GF-D8 (cell line): ENCODE results near the gene FAM174A.
A peak's percentile ranks its signal among the peaks of the same experiment; 100 is the strongest.

Experiments used
- DNase-seq: peaks from one replicate; lab custom pipeline; 2025; lab: John Stamatoyannopoulos, UW

Gene FAM174A

DNA sequence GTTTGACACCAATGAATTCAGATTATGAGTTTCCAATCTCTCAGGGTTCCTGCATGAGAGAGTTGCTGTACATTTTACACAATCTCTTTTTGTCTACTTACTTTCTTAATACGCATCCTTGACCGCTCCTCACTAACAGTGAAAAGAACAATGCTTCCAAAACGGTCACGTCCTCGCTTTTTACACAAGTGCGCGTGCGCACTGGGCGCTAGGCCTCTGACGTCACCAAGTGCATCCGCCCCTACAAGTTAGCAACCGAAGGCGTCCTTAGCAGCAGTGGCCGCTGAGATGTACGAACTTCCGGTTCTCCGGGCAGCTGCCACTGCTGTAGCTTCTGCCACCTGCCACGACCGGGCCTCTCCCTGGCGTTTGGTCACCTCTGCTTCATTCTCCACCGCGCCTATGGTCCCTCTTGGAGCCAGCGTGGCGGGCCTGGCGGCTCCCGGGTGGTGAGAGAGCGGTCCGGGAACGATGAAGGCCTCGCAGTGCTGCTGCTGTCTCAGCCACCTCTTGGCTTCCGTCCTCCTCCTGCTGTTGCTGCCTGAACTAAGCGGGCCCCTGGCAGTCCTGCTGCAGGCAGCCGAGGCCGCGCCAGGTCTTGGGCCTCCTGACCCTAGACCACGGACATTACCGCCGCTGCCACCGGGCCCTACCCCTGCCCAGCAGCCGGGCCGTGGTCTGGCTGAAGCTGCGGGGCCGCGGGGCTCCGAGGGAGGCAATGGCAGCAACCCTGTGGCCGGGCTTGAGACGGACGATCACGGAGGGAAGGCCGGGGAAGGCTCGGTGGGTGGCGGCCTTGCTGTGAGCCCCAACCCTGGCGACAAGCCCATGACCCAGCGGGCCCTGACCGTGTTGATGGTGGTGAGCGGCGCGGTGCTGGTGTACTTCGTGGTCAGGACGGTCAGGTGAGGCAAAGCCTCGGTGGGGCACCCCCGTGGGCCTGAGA is at the start of gene FAM174A:
Gene FAM174A, plus strand, starts transcription at position 315 of the 946 bp plus-strand sequence. Its CDS starts 157 bp downstream, at position 472.
- peak; percentile 63 for DNase-seq

DNA sequence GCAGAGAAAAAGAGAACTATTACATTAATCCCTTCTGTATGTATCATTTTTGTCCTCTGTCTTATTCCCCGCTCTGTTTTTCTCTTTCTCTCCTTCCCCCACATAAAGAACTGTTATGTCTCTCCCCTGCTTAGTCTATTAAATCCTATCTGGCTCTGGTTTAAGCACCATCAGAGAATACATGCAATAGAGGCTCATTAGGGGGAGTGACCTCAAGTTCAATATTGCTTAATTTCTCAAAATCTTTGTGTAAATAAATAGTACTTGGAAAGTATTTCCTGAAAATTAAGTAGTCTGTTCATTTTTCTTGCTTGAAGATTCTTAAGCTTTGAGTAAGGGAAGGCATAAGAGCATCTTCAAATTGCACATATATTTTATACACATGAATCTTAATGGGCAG is 41.2 kb upstream of the FAM174A start:
- no peak for DNase-seq

DNA sequence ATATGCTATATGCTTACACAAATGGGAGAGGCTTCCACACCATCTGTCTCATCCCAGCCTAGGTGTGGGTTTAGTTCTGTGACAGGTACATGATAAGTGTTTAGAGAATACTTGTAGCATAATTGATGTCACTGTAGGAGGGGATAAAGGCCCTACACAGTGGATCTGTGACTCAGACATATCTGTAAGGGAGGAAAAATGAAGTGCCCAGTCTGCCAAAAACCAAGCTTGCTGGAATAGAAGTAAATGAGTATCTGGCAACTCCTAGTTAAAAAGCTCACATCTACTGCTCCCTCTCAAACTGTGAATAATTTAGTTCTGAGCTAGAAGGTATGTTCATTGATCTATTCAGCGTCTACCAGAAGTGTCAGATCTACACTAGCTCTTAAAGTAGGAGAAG is 38.9 kb upstream of the FAM174A start:
- no peak for DNase-seq

DNA sequence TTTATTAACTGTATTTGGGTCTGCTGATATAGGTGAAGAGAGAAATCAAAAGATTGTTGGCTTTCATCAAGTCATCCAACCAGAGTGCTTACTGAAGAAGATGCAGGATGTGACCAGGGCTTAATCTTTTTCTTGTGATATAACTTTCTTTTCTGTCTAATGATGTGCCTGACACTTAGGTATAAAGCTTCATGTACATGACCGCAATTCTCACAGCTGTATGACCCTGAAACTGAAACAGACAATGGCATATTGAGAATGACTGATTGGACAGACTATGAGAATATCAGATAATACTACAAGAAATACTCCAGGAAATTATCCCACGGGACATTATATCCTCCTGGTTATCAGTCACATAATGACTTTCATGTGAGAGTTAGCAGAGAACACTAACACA is 32.5 kb upstream of the FAM174A start:
- DNase-seq = no peak

DNA sequence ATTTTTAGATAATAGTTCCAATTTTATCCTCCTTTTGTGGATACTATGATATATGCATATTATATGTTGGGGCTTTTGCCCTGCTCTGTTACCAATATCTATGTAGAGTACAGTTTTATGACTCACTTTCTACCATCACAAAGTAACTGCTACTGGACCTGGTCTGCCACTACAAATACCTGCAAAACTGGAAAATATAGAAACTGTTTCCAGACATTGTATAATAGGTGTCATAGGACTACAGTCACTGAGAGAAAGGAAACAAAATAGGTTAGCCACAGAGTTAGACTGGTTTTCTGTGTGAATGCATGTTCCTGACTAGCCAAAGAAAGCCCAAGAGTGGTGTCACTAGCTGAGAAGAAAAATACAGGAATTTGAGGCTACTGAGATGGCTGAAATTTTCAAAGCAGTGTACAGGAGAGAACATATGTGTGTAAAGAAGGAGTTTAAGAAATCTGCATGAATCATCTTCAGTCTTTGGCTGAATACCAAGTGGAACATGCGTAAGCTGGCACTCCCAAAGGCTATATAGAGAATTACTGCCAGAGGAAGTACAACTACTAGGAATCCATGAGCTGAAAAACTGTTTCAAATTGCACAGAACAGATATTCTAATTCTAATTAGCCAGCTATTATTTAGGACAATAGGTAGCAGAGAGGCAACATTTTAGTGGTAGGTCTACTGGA is 29.0 kb upstream of the FAM174A start:
- no peak for DNase-seq

DNA sequence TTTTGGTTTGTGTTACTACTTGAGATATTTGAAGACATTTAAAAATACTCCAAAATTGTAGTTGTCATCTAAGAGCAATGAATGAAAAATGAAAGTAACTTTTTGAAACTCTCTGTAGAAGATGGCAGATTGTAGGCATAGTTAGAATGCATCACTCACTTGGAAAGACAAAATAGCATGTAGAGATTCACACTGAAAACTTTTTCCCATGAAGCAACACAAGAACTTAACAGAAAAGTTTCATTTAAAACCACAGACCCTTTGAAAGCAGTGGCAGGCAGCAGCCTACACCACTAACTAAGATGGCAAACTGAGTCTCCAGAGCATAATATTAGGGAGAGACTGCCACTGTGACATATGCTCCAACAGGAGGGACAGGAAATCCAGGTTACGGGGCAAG is 18.9 kb upstream of the FAM174A start:
- no peak for DNase-seq

DNA sequence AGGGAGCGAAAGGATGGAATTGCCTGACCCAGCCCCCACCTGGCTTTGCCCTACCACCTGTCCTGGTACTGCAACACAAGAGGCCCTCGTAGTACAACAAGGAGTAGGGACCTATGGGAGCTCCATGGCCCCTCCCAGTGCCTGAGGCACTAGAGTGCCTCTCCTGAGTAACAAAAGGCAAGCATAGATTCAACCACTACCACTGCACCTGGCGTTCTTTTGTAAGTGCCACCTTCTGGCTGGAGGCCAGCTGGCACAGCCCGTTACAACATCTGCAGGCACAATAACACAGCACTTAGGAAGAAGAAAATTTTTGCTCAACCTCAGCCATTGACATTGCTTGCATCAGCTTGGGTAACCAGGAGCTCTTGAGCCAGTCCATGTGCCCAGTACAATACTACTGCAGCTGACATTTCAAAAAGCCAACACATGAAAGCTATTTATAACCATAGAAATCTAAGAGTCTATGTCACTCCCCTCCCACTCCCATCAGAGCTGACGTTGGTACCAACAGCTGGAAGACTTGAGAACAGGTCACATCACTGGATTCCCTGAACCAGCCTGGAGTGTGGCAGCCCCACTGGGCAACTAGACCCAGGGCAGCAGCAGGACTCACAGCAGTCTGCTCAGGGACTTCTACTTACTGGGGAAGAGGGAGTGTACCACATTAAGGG is 17.7 kb upstream of the FAM174A start:
- no peak for DNase-seq

DNA sequence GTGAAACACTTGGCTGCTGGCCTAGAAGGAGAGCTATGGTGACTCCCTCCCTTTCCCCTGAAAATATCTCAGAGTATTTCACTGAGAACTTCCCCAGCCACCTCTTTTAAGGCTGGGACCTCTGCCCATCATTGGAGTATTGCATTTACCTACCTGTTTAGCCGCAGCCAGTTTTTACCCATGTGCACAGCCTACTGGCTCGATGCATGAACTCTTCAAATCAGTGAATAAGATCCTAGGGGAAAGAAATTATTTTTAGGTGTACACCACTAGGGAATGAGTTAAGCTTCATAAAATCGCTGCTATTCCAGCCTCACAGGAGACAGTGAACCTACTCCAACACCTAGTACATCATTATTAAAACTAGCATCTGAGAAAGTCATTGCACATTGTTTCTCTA is 16.8 kb upstream of the FAM174A start:
- no peak for DNase-seq

DNA sequence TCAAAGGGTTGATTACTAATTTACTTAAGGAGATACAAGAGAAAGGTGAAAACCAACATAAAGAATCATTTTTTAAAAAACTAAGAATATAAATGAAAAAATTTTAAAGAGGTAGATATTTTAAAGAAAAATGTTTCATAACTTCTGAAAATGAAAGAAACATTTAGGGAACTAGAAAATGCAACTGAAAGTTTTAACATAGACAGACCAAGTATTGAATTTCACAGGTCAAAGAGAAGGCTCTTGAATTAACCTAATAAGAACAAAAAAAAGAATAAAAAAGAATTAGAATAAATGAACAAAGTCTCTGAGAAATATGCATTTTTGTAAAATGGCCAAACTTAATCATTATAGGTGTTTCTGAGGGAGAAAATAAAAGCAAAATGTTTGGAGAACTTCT is 16.1 kb upstream of the FAM174A start:
- no peak for DNase-seq

DNA sequence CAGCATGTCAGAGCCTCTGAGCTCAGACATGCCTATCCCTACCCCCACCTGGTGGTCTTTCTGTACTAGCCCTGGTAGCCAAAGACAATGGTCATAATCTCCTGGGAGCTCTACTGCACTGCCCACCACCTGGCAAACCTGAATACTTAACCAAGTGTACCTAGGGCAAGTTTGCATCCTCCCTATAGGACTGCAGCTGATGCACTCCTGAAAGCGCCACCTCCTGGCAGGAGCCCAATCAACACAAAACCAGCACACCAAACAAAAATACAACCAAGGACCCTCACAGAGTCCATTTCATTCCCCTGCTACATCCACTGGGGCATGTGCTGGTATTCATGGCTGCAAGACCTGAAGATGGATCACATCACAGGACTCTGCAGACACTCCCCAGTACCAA is 14.8 kb upstream of the FAM174A start:
- no peak for DNase-seq

DNA sequence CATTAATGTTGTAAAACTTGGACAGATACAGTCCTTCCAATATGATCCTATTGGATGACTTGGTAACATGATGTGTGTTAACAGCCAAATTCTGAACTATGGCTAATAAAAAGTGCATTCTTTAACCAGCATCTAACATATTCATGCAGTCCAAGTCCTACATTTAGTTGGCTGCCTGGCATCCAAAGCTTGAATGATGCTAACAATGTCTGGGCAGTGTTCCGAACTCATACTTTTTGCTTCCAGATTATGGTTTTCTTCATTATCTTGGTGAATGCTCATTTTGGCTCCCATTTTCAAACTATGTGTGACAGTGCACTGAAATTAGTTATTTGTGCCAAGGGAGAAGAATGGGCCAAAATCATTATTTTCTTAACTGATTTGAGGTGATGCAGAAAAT is 2.8 kb downstream of the FAM174A start:
- DNase-seq = no peak

DNA sequence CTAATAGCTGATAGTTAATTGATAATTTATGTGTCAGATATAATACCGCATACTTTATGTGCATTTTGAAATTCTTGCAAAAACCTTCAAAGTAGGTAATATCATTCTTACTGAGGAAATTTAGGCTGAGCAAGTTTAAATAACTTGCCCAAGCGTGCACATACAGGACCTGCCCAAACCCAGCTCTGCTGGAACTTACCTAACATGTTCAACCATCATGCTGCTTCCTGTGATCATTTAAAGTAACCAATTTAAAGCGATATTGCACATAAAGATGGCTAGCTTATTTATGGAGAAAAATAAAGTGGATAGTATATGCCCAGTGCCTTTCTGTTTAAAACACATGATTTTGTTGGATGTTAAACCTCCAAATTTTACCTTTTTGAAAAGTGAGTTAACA is 4.3 kb downstream of the FAM174A start:
- DNase-seq = no peak

DNA sequence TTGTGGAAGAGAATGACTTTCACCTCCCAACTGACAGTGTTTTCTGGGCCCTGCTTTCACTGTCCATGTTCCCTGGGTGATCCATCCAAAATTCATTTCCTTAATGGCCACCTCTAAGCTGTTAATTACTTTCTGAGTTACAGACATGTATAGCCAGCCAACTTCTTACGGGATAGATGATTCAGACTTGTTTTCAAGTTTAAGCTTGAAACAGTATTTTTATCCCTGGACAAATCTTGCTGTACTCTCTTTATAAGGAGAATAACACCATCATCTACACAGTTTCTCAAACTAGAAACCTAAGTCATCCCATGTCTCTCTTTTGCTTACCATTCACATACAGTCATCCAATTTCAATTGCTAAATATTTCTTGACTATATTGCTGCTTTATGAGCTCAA is 6.9 kb downstream of the FAM174A start:
- DNase-seq = no peak

DNA sequence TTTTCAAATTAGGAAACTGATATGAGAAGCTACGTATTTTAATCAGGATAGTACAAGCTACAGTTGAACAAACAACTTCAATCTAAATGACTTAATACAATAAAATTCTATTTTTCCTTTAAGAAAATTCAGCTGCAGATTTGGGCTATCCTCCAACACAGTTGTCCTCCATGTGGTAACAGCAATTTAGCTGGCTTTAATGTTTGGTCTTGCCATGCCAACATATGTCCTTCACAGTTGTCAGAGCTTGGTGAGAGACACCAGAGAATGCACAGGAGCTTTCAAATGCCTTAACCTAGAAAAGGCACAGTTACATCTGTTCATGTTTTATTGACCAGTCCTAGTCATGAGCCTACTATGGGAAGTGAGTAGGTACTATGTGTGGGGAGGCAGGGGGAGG is 10.8 kb downstream of the FAM174A start:
- no peak for DNase-seq

DNA sequence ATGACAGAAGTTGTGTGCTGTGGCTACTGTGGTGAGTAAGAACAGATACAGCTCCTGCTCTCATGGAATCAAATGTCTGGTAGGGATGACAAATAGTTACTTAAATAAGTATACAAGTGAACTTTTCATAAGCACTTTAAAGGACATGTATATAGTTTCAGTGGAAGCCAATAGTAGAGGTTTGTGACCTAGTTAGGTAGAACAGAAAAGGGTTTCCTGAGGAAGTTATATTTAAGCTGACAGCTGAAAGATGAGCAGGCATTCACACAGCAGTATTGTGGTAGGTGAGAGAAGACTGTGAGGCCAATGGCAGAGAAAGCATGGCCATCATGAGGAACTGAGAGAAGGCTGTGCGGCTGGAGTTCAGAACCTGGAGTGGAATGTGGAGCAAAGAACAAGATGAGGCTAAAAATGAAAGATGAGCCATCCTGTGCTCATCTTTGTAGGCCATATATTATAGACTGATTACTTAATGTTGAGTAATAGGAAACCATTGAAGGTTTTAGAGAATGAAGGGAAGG is 15.4 kb downstream of the FAM174A start:
- DNase-seq = no peak

DNA sequence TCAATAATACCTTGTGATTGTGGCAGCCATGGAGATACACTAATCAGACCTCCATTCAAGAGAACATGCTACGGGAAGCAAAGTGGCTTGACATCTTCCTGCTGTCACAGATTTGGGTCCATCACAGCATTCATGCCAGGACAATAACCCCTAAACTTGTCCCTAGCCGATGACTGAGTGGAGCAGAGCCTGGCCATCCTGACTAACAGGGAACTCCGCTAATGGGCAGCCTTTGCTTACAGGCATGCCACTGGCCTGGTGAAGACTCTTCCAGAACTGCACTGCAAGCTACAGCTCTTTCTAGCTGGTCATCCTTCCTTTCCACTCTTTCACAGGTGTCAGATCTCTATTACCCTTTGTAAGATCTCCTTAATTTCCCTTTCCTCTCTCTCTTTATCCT is 16.0 kb downstream of the FAM174A start:
- no peak for DNase-seq

DNA sequence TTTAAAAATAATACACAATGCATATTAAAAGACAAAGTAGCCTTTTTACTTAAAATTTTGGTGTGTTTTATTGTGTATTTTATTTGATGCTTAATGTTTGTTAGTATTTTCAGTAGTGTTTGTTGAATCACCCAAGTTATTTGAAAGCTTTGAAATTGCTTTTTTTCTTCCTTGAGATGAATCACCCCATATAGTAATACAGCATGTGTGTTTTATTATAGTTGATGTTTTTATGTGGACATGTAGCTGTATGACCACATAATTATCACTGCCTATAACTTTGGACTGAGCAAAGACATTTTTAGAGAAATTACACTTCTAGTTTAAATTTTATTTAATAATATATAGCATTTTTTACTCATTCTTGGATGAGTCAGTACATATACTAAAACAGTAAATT is 18.0 kb downstream of the FAM174A start:
- DNase-seq = no peak

DNA sequence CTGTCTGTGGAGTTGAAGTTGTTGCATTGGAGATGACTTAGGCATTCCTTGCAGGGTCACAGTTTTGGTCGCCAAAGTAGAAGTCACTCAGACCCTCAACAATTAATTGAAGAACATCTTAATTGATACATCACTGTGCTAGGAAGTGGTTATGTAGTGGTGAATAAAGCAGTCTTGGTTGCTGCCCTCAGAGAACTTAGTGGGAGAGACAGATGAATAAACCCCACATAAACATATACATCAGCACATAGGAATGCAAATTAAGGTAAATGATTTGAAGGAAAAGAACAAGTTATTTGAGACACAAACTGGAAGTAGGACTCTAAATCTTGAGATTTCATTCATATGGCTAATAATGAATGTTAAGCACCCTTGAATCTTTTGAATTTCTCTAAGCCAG is 25.7 kb downstream of the FAM174A start:
- no peak for DNase-seq

DNA sequence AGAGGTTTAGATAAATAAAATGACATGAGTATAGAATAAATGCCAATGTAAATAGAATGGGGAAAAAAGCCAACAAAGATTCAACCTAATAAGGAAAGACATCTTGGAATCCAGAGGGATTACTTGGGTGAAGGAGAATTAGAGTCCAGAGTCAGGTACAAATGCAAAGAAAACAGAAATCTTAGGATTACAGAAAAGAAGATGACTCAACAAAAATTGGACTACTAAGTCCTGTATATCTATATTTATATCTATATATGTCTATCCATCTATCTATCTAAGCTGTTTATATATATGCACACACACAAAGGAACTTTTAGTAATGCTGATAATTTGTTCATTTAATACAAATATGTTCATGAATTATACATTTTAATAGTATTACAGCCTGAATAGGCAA is 27.6 kb downstream of the FAM174A start:
- DNase-seq = no peak

DNA sequence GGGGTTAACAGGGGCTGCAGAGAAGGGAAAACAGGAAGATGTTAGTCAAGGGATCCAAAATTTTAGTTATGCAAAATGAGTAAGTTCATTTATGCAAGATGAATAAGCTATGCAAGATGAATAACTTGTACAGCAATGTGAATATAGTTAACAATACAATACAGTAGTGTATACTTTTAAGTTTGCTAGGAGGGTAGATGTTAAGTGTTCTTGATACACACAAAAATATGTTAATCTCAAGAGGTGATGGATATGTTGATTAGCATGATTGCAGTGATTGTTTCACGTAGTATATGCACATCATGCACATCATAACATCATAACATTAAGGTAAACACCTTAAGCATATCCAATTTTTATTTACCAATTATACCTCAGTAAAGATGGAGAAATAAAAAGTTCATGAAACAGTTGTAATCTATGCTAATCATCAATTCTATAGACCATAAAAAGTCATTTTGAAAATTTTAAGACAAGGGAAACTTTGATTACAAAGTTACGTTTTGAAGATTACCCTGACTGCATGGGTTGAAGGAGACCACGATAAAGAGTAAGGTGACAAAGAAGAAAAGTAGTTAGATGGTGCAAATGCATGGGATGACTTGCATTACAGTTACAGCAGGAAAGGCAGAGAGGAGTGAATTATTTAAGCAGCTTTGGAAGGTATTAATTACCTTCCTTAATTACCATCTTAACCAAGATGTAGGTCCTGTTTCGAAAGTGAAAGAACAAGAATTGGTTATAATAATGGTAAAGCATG is 31.4 kb downstream of the FAM174A start:
- DNase-seq = no peak

DNA sequence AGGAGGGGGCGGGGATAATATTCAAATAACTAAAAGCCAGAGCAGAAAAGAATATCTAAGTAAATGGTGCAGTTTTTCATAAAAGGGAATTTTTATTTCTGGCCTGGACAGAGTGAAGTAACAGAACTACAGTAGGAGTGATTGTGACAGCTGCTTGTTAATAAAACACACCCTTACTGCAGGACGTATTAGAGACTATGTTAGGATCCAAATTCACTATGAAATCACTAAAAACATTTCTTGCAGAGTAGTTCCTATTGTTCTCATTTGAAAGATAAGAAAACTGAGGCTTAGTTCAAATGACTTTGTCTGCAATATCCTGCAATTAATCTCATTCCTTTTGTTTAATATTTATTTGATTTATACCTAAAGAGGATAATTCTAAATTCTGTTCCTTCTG is 39.5 kb downstream of the FAM174A start:
- no peak for DNase-seq

DNA sequence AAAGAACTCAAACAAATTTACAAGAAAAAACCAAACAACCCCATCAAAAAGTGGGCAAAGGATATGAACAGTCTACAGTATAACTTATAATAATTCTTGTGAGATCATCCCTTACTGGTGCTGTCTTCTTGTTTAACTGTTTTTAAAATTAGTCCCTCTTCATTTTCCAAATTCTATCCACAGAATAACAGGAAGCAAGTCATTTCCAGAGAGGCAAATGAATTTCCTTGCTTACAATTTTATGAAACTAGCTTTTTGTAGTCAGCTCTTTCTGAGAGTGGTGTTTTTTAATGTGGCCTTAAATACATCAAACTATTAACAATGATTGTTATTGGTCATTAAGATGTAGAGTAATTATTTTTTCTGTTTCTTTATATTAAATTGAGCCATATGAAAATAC is 40.6 kb downstream of the FAM174A start:
- no peak for DNase-seq
